Epithelial cell of prostate (primary cell): Measurements from ENCODE around the gene TYW5.

Source experiments
- DNase-seq: peaks from one replicate; pipeline ENCODE4 v3.0.0-alpha.2; 2011; ENCODE audit warnings: low read depth, low spot score
- H3K27ac ChIP-seq: fragments of 450-650 bp; 2 replicates; pipeline ENCODE4 v1.5.1; 2017; ENCODE audit warnings: mild to moderate bottlenecking

The TYW5 gene

GRCh38 chr2:199977984-199978415, 22.7 kb upstream of the TYW5 start:
- H3K27ac ChIP-seq, result peak overlapping the region; percentile 64
- peak; percentile 66 for DNase-seq

DNA sequence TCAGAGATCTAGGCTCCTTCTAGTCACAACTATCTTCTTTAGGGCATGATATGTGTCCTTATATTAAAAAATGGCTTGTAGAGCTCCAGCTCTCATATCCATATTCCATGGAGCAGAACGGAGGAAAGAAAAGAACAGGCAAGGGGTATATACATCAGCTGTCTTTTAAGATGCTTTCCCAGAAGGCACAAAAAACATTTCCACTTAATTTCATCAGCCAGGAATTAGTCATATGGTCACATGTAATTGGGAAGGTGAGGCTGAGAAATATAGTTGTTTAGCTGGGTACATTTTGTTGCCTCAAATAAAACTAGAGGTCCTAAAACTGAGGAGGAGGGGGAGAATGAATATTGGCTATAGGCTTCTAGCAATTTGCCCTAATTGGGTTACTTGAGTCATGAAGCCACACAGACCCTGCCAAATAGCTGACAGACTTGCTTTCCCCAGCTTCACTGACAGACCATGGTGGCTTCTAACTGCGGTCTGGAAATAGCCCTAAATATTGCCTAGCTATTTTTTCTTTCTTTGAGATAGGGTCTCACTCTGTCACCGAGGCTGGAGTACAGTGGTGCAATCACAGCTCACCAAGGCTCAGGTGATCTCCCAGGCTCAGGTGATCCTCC, 20.1 kb upstream of the TYW5 start:
- DNase-seq, result no peak
- H3K27ac ChIP-seq, result peak overlapping the region; percentile 71

DNA sequence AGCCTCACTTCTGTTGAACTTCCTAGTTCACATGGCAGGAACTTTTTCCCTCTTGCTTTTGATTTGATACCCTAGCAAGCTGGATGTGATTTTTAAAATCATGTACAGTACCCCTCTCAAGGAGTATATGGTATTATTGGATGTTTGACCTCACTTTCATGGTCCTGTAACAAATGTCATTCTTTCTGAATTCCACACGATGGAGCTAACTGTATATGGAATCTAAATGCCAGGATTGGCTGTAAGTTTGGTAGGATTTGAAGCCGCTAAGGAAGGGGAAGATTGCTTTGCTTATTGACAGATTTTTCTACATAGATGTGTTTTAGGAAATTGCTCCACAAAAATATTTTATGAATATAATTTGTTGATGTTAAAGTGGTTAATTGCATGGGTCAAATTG, 18.4 kb upstream of the TYW5 start:
- DNase-seq, result no peak

DNA sequence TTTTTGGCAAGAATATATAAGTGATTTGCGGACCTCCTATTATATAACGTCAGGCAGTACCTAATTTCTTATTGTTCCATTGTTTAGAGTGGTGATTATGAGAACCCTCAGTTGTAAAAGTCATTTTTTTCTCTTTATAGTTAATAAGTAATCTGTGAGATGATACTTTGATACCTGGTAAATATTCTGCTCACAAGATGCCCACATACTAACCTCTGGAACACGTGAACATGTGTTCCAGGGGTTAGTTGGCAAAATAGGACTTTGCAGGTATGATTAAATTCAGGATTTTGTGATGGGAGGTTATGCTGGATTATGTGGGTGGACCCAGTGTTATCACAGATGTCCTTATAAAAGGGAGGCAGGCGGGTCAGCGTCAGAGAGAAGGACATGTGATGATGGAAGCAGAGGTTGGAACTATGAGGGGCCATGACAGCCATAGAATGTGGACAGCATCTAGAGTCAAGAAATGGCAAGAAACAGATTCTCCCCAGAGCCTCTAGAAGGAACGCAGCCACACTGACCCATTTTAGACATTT, 16.9 kb upstream of the TYW5 start:
- H3K27ac ChIP-seq, result no peak overlapping the region
- no peak for DNase-seq

More for the DNA sequence above, 18.4 kb upstream of the TYW5 start:
- H3K27ac ChIP-seq, result peak overlapping the region; percentile 71

DNA sequence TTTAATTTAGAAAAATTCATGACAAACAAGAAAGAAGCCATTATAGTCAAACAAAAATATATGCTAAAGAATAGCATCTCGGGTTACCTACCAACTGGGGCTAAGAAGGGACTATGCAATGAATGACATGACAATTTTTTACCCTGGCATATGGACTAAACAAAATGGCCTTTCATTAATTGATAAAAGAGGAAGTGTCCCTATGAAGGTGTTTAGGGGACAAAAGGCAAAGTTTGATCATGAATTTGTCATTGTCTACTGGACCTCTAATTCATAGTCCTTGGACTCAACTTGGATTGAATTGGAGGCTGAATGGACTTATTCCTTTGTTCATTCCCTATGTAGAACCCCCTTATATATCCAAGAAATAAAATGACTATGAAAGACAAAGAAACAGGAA, 12.8 kb upstream of the TYW5 start:
- no peak for DNase-seq
- no peak overlapping the region for H3K27ac ChIP-seq

DNA sequence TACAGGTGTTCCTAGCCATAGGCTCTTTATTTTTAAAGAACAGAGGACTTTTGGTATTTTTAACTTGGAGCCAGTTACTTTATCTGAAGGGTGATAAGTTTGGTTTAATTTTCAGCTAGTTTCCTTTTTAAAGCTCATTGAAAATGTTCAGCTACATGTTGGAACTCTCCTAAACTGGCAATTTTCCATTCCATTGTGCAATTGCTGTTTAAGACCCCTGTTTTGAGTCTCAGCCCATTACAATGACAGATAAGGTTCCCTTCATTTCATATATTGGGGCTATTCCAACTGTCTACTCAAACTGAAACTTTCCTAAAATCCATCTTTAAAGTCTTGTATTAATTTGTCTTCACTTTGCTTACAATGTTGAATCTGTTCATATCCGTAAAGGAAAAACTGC, 11.7 kb upstream of the TYW5 start:
- no peak overlapping the region for H3K27ac ChIP-seq
- DNase-seq, result no peak

DNA sequence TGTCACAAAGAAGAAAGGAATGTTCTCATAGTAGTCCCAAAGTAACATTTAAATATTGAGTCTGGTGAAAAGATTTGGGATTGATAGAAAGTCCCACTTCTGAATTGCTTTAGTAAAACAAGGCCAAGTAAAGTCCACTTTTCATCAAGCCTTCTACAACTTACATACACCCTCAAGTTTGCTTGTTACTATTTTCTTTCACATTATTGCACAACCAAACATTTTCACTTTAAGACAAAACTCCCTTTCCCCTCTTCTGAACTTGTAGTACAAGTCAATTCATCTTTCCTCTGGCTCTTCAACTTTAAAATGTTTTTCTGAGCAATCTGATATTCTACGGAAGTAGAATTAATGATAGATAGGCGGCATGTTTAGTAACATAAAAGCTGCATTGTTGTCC, 11.1 kb upstream of the TYW5 start:
- DNase-seq, result no peak
- H3K27ac ChIP-seq, result no peak overlapping the region

GRCh38 chr2:199962203-199962602, 6.9 kb upstream of the TYW5 start:
- no peak for DNase-seq
- no peak overlapping the region for H3K27ac ChIP-seq

DNA sequence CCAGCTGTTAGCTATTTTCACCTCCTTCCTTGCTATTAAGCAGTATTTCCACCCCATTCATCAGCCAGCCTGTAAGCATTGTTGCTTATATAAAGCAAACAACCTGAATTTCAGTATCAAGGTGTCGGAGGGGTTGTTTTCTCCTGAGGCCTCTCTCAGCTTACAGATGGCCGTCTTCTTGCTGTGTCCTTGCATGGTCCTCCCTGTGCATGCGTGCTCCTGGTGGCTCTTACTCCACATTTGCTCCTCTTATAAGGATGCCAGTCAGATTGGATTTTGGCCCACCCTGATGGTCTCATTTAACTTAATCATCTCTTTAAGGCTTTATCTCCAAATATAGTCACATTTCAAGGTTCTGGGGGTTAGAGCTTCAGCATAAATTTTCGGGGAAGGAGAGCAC, 2.7 kb upstream of the TYW5 start:
- H3K27ac ChIP-seq, result no peak overlapping the region
- no peak for DNase-seq

GRCh38 chr2:199956062-199956380, 730 bp upstream of the TYW5 start:
- no peak for DNase-seq
- H3K27ac ChIP-seq, result peak overlapping the region; percentile 88

- peak overlapping the region; percentile 88 for H3K27ac ChIP-seq
- DNase-seq, result no peak
These were observed 318 bp downstream of the TYW5 start for GRCh38 chr2:199955007-199955338.

DNA sequence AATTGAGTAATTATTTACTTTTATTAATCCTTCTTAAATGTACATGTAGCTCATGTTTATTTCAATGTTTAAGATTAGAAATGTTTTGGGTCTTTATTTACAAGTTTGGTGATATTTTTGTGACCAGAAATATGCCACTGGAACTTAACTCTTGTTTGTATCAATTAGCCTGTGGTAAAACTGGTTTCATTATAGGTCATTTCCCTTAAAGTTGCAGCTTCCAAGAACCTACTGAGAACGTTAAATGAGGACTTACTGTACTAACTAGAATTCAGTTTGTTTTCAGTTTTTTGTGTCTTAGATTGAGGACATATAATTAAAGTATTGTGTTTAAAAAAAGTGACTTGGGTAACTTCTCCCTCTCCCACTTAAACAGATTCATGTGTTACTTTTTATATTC, 4.3 kb downstream of the TYW5 start:
- DNase-seq, result no peak
- no peak overlapping the region for H3K27ac ChIP-seq

DNA sequence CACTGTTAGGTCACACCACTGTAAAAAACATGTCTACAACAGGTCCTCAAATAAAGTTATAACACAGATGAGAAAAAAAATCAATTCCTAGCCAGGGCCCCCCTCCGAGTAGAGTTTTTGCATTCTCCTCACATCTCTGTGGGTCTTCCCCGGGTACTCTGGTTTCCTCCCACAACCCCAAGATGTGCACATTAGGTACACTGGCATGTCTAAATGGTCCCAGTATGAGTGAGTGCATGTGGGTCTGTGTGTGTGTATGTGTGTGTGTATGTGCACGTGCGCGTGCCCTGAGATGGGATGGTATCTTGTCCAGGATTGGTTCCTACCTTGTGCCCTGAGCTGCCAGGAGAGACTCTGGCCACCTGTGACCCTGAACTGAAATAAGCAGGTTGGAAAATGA, 4.9 kb downstream of the TYW5 start:
- H3K27ac ChIP-seq, result no peak overlapping the region
- DNase-seq, result no peak

GRCh38 chr2:199946836-199947235, 8.5 kb downstream of the TYW5 start:
- no peak for DNase-seq
- no peak overlapping the region for H3K27ac ChIP-seq

DNA sequence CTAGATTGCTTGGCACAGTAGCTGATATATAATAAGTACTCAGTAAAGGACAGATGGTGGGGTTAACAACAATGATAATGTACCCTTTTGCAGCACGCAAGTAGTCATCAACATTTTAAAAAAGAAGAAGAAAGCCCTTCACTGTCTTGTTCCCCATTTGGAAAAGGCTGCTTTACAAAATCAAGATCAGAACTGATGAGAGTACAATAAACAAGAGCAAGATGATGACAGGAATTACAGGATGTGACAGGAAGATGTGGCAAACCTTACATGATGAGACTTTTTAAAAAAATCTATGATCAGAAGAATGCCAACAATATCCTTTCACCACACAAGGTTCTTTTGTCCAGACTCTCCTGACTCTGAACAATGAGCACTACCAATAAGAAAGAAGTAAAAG, 9.1 kb downstream of the TYW5 start:
- H3K27ac ChIP-seq, result no peak overlapping the region

GRCh38 chr2:199943373-199943772, 11.9 kb downstream of the TYW5 start:
- no peak for DNase-seq
- no peak overlapping the region for H3K27ac ChIP-seq

More for the DNA sequence above, 9.1 kb downstream of the TYW5 start:
- DNase-seq, result no peak

DNA sequence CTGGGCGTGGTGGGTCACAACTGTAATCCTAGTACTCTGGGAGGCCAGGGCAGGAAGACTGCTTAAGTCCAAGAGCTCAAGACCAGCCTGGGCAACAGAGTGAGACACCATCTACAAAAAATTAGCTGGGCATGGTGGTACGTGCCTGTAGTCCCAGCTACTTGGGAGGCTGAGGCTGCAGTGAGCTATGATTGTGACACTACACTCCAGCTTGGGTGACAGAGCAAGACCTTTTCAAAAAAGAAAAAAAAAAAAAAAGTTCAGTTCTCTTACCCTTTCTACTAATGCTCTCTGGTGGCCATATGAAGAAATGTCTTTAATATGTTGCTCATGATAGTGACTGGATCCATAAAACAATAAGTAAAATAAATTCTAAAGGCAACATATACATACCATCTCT, 14.9 kb downstream of the TYW5 start:
- no peak for DNase-seq
- H3K27ac ChIP-seq, result no peak overlapping the region

DNA sequence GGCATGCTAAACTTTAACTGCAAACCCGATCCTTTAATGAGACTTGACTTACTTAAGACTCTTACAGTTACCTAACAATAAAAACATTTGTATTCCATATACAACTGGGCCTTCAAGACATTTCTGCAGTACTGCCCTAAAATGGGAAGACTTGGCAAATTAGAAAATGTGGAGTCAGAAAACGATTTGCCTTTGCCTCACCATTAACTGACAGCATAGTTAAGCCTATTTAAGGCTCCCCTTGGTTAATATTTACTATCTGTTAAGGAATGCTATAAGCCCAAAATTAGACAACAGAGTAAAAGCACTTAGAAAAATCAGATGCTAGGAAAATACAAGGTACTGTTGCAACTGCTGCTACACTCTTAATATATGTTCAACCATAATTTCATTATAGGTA, 18.7 kb downstream of the TYW5 start:
- DNase-seq, result no peak
- peak overlapping the region; percentile 60 for H3K27ac ChIP-seq

DNA sequence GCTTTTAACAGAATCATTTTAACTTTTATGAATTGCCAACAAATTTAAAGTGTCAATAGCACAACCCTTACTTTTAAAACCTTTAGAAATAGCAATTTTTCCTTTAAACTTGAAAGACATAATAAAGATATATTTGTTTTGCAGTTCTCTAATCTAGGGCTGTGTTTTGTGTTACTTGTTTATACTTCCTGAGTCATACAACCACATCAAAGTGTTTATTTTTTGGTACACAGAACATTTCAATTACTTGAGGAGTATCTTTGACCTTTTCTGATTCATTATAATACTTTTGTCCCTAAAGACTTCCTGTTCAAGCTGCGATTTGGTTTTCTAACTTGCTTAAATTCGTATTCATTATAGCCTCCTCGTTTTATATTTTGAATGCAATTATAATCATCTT, 21.8 kb downstream of the TYW5 start:
- H3K27ac ChIP-seq, result no peak overlapping the region
- DNase-seq, result no peak

DNA sequence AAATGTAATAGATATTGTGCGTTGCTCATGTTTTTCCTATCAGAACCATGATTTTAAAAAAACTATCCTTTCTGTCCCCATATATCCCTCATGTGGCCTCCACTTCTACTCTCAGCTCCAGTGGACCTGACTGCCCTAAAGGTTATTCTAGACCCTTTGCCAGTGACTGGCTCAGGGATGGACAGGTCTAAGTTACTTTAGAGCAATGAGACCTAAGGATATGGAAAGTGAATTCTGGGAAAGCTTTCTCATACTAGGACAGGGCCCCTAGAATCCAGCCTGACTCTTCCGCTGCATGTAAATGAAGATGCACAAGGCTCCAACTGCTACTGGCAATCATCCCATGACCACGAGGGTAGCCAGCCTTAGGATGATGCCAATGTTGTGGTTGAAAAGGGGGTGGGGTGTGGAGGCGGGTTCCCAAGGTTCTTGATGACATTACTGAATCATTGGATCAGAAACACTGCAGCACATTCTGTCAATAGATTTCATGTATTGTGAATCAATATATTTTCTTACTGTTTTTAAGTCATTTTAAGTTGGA, 22.9 kb downstream of the TYW5 start:
- DNase-seq, result no peak
- H3K27ac ChIP-seq, result no peak overlapping the region

- H3K27ac ChIP-seq, result no peak overlapping the region
These were observed 26.0 kb downstream of the TYW5 start for GRCh38 chr2:199929262-199929661.

GRCh38 chr2:199928626-199929025, 26.7 kb downstream of the TYW5 start:
- no peak for DNase-seq
- no peak overlapping the region for H3K27ac ChIP-seq

More at GRCh38 chr2:199929262-199929661, 26.0 kb downstream of the TYW5 start:
- no peak for DNase-seq
